Keratinocyte (primary cell): ENCODE measurements around the gene DAPK2.

Experiments used
- CTCF ChIP-seq, 3 experiments: IDR thresholded peaks in 1 of 3; conservative IDR thresholded peaks in 1 of 3; optimal IDR thresholded peaks in 1 of 3; 2 replicates in 2 of 3; 3 replicates in 1 of 3; pipeline versions ENCODE3 to v1.5.1; 2011; ENCODE audit warnings: low read length in 3 of 3, mild to moderate bottlenecking in 3 of 3, moderate library complexity in 2 of 3, control low read depth in 1 of 3, inconsistent platforms in 1 of 3; ENCODE audit not compliant: insufficient read depth in 2 of 3; ENCODE audit errors: extremely low read depth in 1 of 3
- EZH2 ChIP-seq: IDR thresholded peaks from one replicate; pipeline ENCODE4 v1.6.1; 2012; ENCODE audit warnings: inconsistent platforms, mild to moderate bottlenecking, low read length, moderate library complexity

GRCh38 chr15:63889831-63890230 is 156.5 kb downstream of the DAPK2 start:
- TF ChIP-seq CTCF (optimal IDR thresholded peaks at IDR 0.05 in 1 of 3, IDR thresholded peaks at IDR 0.05 in 1 of 3, conservative IDR thresholded peaks at IDR 0.05 in 1 of 3; ENCODE audit: extremely low read depth in 1 of 3, insufficient read depth in 2 of 3, low read length in 3 of 3) = no peak
- TF ChIP-seq EZH2 = no peak
